Activated T-helper 1 cell treated with anti-CD3 and anti-CD28 coated beads, Interleukin-12 subunit alpha, Interleukin-12 subunit beta, Interleukin-2, Interleukin-4 antibody, amounts not matched to agents 30 ng/mL and 10 ng/mL and 1 ng/mL, durations not matched to agents 14 hours and 24 hours and 36 hours (primary cell): Measurements from ENCODE around the gene LRP1B. TPM values are rescaled to one million over a fixed set of nuclear protein-coding genes. Genes with fewer than 3 reads are reported as not detected.

ENCODE experiments used
- DNase-seq: peaks from one replicate; pipeline ENCODE4 v3.0.0; 2021; ENCODE audit warnings: low spot score
- H3K27ac Mint-ChIP-seq: one replicate; pipeline ENCODE4 v1.8.0; 2021; ENCODE audit warnings: mild to moderate bottlenecking, mixed read lengths
- H3K27me3 Mint-ChIP-seq: one replicate; pipeline ENCODE4 v1.8.0; 2022; ENCODE audit warnings: mild to moderate bottlenecking, moderate library complexity, mixed read lengths; ENCODE audit not compliant: insufficient read depth
- H3K36me3 Mint-ChIP-seq: one replicate; pipeline ENCODE4 v1.8.0; 2021; ENCODE audit warnings: low read depth, mixed read lengths
- H3K4me1 Mint-ChIP-seq: one replicate; pipeline ENCODE4 v1.8.0; 2021; ENCODE audit warnings: low read depth, mixed read lengths
- H3K4me3 Mint-ChIP-seq: one replicate; pipeline ENCODE4 v1.8.0; 2021; ENCODE audit warnings: mild to moderate bottlenecking, moderate library complexity, mixed read lengths
- H3K9me3 Mint-ChIP-seq: one replicate; pipeline ENCODE4 v1.8.0; 2021; ENCODE audit warnings: mixed read lengths
- intact Hi-C: fragments of 100-400 bp; cut with micrococcal nuclease; formaldehyde crosslinking; loops from one replicate; pipeline ENCODE4 v1.15.1; 2024
- total RNA-seq: library from RNA; stranded (reverse); gene quantifications from 2 replicates; pipeline ENCODE4 v1.2.3, GENCODE V29; 2022

Gene LRP1B
- total RNA-seq, 1 donor from 2014 or later = not detected

DNA sequence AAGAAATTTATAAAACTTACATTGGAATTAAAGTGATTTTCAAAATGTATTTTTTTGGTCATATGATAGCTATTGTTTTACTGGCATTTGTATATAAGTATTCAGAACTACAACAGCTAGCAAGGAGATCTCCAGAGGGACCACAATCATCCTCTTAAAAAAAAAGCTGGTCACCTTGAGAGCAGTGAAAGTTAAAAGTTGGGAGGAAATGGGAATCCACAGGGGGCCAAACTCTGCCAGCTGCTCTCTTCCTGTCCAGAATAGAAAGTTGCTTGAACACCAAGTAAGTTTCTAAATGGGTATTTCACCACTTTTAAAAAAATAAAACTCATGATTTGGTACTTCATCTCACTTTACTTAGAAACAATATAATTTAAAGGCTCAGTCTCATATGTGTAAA is 1025.1 kb downstream of the LRP1B start:
- intact Hi-C loops = no loop called here
- Mint-ChIP-seq H3K4me1 (no peaks in the 10 kb centered on the region), H3K9me3 (peaks cover 3% of the 10 kb centered on the region), H3K4me3 (no peak overlapping the region), H3K27ac (no peak overlapping the region), H3K27me3 (no peaks in the 10 kb centered on the region), H3K36me3 (no peaks in the 10 kb centered on the region)
- no peak for DNase-seq

DNA sequence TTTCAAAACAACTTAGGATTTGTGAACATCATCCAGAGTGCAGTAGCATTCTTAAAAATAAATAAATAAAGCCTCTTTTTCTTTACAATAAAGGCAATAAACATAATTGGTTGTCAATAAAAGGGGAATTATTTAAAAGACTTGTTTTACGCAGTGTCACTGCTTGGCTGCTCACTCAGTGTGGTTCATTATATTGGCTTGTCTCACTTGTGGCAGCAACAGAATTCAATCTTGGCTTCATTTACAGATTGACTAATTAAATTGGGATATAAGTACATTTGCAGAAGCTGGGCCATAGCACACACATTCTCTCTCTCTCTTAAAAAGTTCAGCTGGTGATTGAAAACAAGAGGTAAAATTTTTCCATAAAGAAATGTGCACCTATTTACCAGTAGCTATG is 1027.6 kb downstream of the LRP1B start:
- DNase-seq = no peak
- no peaks in the 10 kb centered on the region for H3K27me3 Mint-ChIP-seq
- H3K27ac Mint-ChIP-seq = no peak overlapping the region
- intact Hi-C loops = no loop called here
- no peaks in the 10 kb centered on the region for H3K9me3 Mint-ChIP-seq
- no peaks in the 10 kb centered on the region for H3K4me1 Mint-ChIP-seq
- no peak overlapping the region for H3K4me3 Mint-ChIP-seq
- no peaks in the 10 kb centered on the region for H3K36me3 Mint-ChIP-seq

DNA sequence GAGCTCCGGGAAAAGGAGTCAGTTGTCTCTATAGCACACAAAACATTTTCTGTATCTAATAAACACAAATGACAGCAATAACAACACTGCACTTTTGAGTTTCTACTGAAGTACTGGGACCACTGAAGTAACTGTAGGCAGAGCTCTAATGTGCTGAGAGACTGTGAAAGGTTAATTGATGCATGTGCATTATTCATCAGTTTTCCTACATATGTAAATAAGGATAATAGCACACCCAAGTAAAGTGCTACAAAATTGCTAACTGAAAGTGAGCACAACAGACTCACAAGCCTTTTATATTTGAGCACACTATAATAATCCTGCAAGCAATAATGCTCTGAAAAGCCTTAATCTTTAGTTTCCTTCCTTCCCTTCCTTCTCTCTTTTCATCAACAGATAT is 1051.6 kb downstream of the LRP1B start:
- Mint-ChIP-seq H3K9me3 (peaks cover 8% of the 10 kb centered on the region), H3K27me3 (no peaks in the 10 kb centered on the region), H3K27ac (no peak overlapping the region), H3K36me3 (no peaks in the 10 kb centered on the region), H3K4me1 (no peaks in the 10 kb centered on the region), H3K4me3 (no peak overlapping the region)
- intact Hi-C loops = no loop called here
- no peak for DNase-seq

DNA sequence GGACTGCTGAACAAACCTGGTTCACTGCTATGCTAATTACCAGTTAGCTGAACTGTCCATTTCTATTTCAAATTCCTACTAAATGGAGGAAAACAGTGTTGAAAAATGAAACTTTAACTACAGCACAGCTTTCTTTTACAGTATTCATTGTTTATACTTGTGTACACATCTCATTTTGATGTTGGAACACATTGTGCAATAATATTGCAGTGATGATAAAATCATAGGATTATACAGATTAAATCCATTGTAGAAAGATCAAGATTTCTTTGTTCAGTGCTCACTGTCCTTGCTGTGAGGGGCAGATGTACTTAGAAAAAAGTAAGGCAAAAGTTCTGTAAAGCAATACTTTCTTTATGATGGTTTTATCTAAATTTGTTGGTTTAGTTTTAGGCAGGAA is 1055.1 kb downstream of the LRP1B start:
- Mint-ChIP-seq H3K36me3 (no peaks in the 10 kb centered on the region), H3K9me3 (peaks cover 8% of the 10 kb centered on the region), H3K27ac (no peak overlapping the region), H3K4me1 (no peaks in the 10 kb centered on the region), H3K27me3 (no peaks in the 10 kb centered on the region), H3K4me3 (no peak overlapping the region)
- DNase-seq = no peak
- intact Hi-C loops = no loop called here

DNA sequence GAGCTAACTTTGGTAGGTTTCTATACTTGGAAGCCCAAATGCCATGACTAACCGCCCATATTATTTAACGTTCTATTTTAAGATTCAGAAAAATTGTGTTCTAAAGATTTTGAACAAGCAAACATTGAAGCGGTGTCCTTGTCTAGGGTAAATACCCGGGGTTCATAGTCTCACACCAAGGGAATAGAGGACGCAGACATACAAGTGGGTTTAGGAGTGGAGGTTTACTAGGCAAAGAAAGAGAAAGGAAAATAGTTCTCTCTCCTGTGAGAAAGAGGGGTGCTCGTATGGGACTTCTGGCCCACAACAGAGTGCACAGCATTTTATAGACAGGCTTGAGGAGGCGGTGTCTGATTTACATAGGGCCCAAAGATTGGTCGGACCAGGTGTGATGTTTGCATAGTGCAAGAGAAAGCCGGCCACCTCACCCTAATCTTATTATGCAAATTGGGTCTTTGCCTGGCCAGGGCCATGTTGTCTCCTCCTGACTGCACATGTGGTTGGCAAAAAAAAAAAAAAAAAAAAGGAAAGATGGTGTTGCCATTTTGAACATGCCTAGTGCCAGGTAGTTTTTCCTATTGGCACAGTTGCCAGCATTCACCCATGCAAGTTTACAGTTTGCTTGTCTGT is 1062.6 kb downstream of the LRP1B start:
- Mint-ChIP-seq H3K9me3 (peaks cover 5% of the 10 kb centered on the region), H3K36me3 (no peaks in the 10 kb centered on the region), H3K27ac (no peak overlapping the region), H3K4me3 (no peak overlapping the region), H3K4me1 (no peaks in the 10 kb centered on the region), H3K27me3 (no peaks in the 10 kb centered on the region)
- no peak for DNase-seq
- intact Hi-C loops = no loop called here

DNA sequence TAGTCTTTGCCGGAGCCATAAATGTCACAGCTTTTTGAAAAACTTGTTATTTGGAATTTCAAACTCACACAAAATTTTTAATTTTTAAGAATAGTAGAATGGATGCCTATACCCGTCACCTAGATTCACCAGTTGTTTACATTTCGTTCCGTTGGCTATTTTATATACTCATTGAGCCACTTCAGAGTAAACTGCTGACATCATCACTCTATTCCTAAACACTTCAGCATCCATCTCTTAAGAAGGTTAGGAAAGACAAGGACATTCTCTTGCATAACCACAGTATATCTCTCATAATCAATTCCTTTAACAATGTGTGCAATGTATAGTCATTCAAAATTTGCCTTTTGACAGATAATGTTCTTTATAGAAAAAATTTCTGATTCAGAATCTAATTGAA is 1065.8 kb downstream of the LRP1B start:
- no peaks in the 10 kb centered on the region for H3K36me3 Mint-ChIP-seq
- intact Hi-C loops = no loop called here

DNA sequence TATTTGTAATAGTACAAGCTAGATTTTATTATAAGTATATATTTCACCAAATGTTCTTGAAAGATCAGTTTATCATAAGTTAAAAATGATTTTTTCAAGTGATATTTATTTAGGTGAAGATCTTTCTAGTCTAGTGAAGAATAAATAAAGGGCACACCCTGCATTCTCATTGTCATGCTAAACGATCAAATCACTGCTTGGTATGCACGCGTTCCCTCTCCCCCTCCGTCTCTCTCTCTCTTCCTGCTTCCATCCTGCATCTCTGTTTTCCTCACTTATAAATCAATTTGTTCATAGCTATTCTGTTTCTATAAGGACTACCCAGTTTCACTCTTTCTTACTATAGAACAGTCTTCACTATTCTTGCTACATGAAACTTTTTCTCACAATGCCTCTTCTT is 1067.4 kb downstream of the LRP1B start:
- H3K27ac Mint-ChIP-seq = no peak overlapping the region
- H3K9me3 Mint-ChIP-seq = peaks cover 5% of the 10 kb centered on the region
- no peak for DNase-seq
- no peak overlapping the region for H3K4me3 Mint-ChIP-seq
- H3K4me1 Mint-ChIP-seq = no peaks in the 10 kb centered on the region
- no peaks in the 10 kb centered on the region for H3K36me3 Mint-ChIP-seq
- no peaks in the 10 kb centered on the region for H3K27me3 Mint-ChIP-seq
- intact Hi-C loops = no loop called here

More for the DNA sequence above, 1065.8 kb downstream of the LRP1B start:
- H3K9me3 Mint-ChIP-seq = peaks cover 5% of the 10 kb centered on the region
- no peaks in the 10 kb centered on the region for H3K4me1 Mint-ChIP-seq
- no peak overlapping the region for H3K27ac Mint-ChIP-seq
- DNase-seq = no peak
- H3K27me3 Mint-ChIP-seq = no peaks in the 10 kb centered on the region
- no peak overlapping the region for H3K4me3 Mint-ChIP-seq

DNA sequence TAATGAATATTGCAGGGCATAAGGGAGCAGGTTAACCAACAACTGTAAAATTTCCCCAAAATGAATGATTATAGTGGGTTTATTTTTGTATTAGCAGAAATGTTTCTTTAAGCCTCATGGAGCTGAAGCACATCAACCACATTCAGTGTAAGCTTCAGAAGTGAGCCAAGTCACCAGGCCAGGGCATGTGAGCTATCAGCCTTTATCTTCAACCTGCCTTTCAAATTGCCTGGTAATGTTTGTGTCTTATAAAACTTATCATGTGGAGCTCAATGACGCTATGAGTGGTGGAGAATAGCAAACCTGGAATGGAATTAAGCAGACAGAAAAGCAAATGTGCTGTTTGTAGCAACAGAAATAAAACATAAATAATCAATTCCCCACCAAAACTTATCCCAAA is 1068.4 kb downstream of the LRP1B start:
- H3K36me3 Mint-ChIP-seq = no peaks in the 10 kb centered on the region
- H3K27ac Mint-ChIP-seq = no peak overlapping the region
- H3K27me3 Mint-ChIP-seq = no peaks in the 10 kb centered on the region
- H3K4me3 Mint-ChIP-seq = no peak overlapping the region
- peaks cover 2% of the 10 kb centered on the region for H3K9me3 Mint-ChIP-seq
- no peak for DNase-seq
- intact Hi-C loops = no loop called here
- H3K4me1 Mint-ChIP-seq = no peaks in the 10 kb centered on the region

DNA sequence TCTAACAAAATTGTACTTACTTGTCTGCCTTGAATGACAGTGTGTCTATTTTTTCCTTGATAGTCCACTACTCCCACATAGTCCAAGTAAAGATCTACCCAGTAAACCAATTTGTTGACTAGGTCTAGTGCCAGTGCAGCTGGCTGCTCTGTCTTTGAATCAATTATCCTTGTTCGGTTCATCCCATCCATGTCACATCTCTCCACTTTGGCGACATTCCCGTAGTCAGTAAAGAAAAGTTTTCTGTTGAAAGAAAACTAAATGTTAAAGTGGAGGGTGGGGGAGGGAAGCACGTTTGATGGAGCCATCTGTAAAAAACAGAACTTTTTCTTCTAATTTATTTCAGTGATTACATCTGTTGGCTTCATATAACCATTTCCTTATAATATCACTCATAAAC is 1068.8 kb downstream of the LRP1B start:
- Mint-ChIP-seq H3K9me3 (no peaks in the 10 kb centered on the region), H3K4me3 (no peak overlapping the region), H3K4me1 (no peaks in the 10 kb centered on the region), H3K27me3 (no peaks in the 10 kb centered on the region), H3K27ac (no peak overlapping the region), H3K36me3 (no peaks in the 10 kb centered on the region)
- intact Hi-C loops = no loop called here
- DNase-seq = no peak

DNA sequence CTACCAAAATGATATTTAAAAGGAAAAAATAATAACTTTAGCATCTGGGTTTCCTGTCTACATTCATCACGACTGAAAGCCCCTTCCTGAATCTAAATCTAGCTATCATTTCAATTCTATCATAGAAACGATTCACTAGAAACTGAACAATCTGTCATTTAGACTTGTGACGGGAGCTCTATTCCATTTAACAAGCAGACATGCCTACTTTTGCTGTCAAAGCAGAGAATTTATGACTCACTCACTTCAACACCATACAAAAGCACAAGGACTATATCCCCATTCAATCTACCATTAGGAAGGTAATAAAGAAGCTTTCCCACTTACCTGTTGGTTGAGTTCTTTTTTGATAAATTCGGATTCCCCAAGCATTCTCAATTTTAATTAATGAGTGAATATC is 1072.3 kb downstream of the LRP1B start:
- intact Hi-C loops = no loop called here
- DNase-seq = no peak
- no peaks in the 10 kb centered on the region for H3K36me3 Mint-ChIP-seq
- H3K4me3 Mint-ChIP-seq = no peak overlapping the region
- H3K9me3 Mint-ChIP-seq = peaks cover 3% of the 10 kb centered on the region
- no peaks in the 10 kb centered on the region for H3K4me1 Mint-ChIP-seq
- H3K27me3 Mint-ChIP-seq = no peaks in the 10 kb centered on the region
- no peak overlapping the region for H3K27ac Mint-ChIP-seq

DNA sequence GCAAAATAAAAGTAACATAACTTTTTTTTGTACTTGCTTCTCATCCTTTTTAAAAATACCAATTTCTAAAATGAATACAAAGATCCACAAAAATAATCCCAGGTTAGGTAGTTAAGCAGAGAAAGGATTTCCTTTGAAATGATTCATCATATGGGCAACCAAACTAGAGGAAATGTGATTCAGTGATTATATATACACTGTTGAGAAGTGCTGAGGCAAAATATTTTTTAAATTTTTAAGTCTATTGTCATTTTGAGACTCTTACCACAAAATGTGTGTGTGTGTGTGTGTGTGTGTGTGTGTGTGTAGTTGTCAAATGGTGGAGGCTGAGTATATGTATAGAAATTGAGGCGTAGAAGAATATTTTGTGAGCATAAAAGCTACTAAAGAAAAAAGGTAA is 1075.3 kb downstream of the LRP1B start:
- Mint-ChIP-seq H3K4me3 (no peak overlapping the region), H3K4me1 (no peaks in the 10 kb centered on the region), H3K36me3 (no peaks in the 10 kb centered on the region), H3K27ac (no peak overlapping the region), H3K9me3 (peaks cover 4% of the 10 kb centered on the region), H3K27me3 (no peaks in the 10 kb centered on the region)
- DNase-seq = no peak
- intact Hi-C loops = no loop called here

DNA sequence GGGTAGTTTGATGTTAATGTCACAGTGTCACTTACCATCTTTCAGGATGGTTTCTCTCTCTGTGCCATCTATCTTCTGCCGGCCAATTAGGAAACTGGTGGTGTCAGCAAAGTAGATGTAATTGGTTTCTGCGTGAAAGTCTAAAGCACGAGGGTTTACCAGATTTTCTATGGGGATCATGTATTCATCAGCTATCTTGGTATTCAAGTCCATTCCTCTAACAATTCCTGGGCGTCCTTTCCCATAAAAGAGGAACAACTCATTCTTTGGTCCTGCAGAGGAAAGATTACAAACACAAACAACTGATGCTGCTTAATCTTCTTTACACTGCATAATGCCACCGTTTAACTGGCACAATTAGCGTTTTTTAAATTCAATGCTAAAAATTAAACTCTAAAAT is 1081.9 kb downstream of the LRP1B start:
- no peaks in the 10 kb centered on the region for H3K4me1 Mint-ChIP-seq

DNA sequence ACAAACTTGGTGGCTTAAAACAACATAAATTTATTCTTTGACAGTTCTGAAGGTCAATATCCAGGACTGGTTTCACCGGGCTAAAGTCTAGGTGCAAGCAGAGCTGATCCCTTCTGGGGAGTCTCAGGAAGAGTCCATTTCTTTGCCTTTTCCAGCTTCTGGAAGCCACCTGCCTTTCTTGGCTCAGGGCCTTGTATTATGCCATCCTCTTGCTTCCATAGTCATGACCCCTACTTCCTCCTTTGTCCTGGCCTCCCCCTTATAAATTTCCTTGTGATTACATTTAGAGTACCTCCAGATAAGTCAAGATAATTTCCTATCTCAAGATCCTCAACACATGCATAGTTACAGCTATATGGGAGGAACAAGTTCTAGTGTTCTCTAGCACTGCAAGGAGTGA is 1089.5 kb downstream of the LRP1B start:
- Mint-ChIP-seq H3K36me3 (no peaks in the 10 kb centered on the region), H3K27ac (no peak overlapping the region), H3K9me3 (peaks cover 7% of the 10 kb centered on the region), H3K4me1 (no peaks in the 10 kb centered on the region), H3K27me3 (no peaks in the 10 kb centered on the region), H3K4me3 (no peak overlapping the region)
- intact Hi-C loops = no loop called here
- no peak for DNase-seq

More for the DNA sequence above, 1081.9 kb downstream of the LRP1B start:
- Mint-ChIP-seq H3K36me3 (no peaks in the 10 kb centered on the region), H3K9me3 (peaks cover 12% of the 10 kb centered on the region), H3K4me3 (no peak overlapping the region), H3K27ac (no peak overlapping the region), H3K27me3 (no peaks in the 10 kb centered on the region)
- no peak for DNase-seq
- intact Hi-C loops = no loop called here

DNA sequence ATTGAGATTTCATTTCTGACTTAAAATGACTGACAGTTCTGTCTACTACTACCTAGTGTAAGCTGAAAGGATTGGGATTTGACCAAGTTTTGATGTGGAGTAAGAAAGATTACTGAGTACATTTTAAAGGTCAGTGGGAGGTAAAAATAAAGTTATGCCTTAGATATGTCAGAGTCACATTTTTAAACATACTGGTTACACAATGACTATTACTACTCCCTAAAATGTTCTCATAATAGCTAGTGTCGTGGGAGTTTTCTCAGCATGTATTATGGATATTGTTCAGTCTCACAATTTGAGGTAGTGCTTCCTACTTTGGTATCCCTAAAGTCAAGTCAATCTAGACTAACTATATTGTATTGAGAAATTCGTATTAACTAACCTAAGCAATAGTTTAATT is 1092.5 kb downstream of the LRP1B start:
- no peaks in the 10 kb centered on the region for H3K36me3 Mint-ChIP-seq
- DNase-seq = no peak
- no peaks in the 10 kb centered on the region for H3K27me3 Mint-ChIP-seq
- no peak overlapping the region for H3K4me3 Mint-ChIP-seq
- H3K27ac Mint-ChIP-seq = no peak overlapping the region
- intact Hi-C loops = no loop called here
- no peaks in the 10 kb centered on the region for H3K4me1 Mint-ChIP-seq
- peaks cover 7% of the 10 kb centered on the region for H3K9me3 Mint-ChIP-seq
